WTC11 (cell line): ENCODE data around the gene KDM4B. TPM values are rescaled to one million over a fixed set of nuclear protein-coding genes. Genes with fewer than 3 reads are reported as not detected.

Source experiments
- ATAC-seq: fragments of 200-7000 bp; cut with Tn5 transposase; 2 replicates; pipeline ENCODE4 v1.10.0; 2021; ENCODE audit warnings: mild to moderate bottlenecking, moderate library complexity
- CTCF ChIA-PET: fragments of 300-600 bp; sonication (Branson Sonifier 250); formaldehyde crosslinking; loops from one replicate; lab custom pipeline; 2021; ENCODE audit warnings: antibody characterized with exemption; lab: Charles Lee
- POLR2A ChIA-PET: fragments of 350-600 bp; sonication (Branson Sonifier 250); formaldehyde crosslinking; loops from one replicate; lab custom pipeline; 2021; ENCODE audit warnings: antibody characterized with exemption; lab: Charles Lee
- DNase-seq: peaks from one replicate; pipeline ENCODE4 v3.0.0; 2021; ENCODE audit warnings: low spot score
- H3K27ac Mint-ChIP-seq: 2 replicates; pipeline ENCODE4 v1.8.0; 2021; ENCODE audit warnings: mixed read lengths
- H3K27me3 Mint-ChIP-seq: 2 replicates; pipeline ENCODE4 v1.8.0; 2021; ENCODE audit warnings: low read depth, mild to moderate bottlenecking, moderate library complexity, mixed read lengths
- H3K36me3 Mint-ChIP-seq: 2 replicates; pipeline ENCODE4 v1.8.0; 2021; ENCODE audit warnings: mixed read lengths
- H3K4me1 Mint-ChIP-seq: 2 replicates; pipeline ENCODE4 v1.8.0; 2022; ENCODE audit warnings: mixed read lengths
- H3K4me3 Mint-ChIP-seq: 2 replicates; pipeline ENCODE4 v1.8.0; 2021; ENCODE audit warnings: mild to moderate bottlenecking, moderate library complexity, mixed read lengths
- H3K9me3 Mint-ChIP-seq: 2 replicates; pipeline ENCODE4 v1.8.0; 2021; ENCODE audit warnings: mixed read lengths
- CREB1 ChIP-seq: sonication (generic); formaldehyde crosslinking; IDR thresholded peaks from 2 replicates; pipeline ENCODE4 v1.8.0; 2023; ENCODE audit warnings: mild to moderate bottlenecking, missing genetic modification reagents
- CREM ChIP-seq: sonication (generic); formaldehyde crosslinking; IDR thresholded peaks from 2 replicates; pipeline ENCODE4 v1.8.1; 2022; ENCODE audit warnings: mild to moderate bottlenecking, missing genetic modification reagents, moderate library complexity
- FOXP1 ChIP-seq: sonication (generic); formaldehyde crosslinking; IDR thresholded peaks from 2 replicates; pipeline ENCODE4 v1.8.0; 2022; ENCODE audit warnings: missing genetic modification reagents, mild to moderate bottlenecking, moderate library complexity, borderline replicate concordance
- IRF2 ChIP-seq: sonication (generic); formaldehyde crosslinking; IDR thresholded peaks from 2 replicates; pipeline ENCODE4 v1.8.0; 2022; ENCODE audit warnings: low read depth, missing genetic modification reagents, borderline replicate concordance
- MXD4 ChIP-seq: fragments of 250-450 bp; sonication (Bioruptor Pico); IDR thresholded peaks from 2 replicates; pipeline ENCODE4 v1.8.0; 2021; ENCODE audit warnings: mild to moderate bottlenecking, moderate library complexity, borderline replicate concordance
- OVOL2 ChIP-seq: fragments of 250-450 bp; sonication (Bioruptor Pico); IDR thresholded peaks from 2 replicates; pipeline ENCODE4 v1.9.0; 2021; ENCODE audit warnings: mild to moderate bottlenecking, borderline replicate concordance
- RORB ChIP-seq: fragments of 250-450 bp; sonication (Bioruptor Pico); IDR thresholded peaks from 2 replicates; pipeline ENCODE4 v1.9.0; 2021; ENCODE audit warnings: mild to moderate bottlenecking
- TCF7 ChIP-seq: sonication (generic); formaldehyde crosslinking; IDR thresholded peaks from 2 replicates; pipeline ENCODE4 v1.8.0; 2022; ENCODE audit warnings: mild to moderate bottlenecking, low read depth, missing genetic modification reagents, moderate library complexity
- ZNF138 ChIP-seq: sonication (generic); formaldehyde crosslinking; conservative IDR thresholded peaks from 2 replicates; pipeline ENCODE4 v1.8.1; 2022; ENCODE audit warnings: mild to moderate bottlenecking, moderate library complexity, missing genetic modification reagents
- total RNA-seq: library from RNA; stranded (reverse); gene quantifications from 3 replicates; pipeline ENCODE4 v1.2.3, GENCODE V29; 2021
- TF ChIP-seq, protein P1 (sequence below): fragments of 250-450 bp; sonication (Bioruptor Pico); IDR thresholded peaks from 2 replicates; pipeline ENCODE4 v1.9.0; 2021; ENCODE audit warnings: mild to moderate bottlenecking
- TF ChIP-seq, protein P2 (sequence below): sonication (generic); formaldehyde crosslinking; IDR thresholded peaks from 2 replicates; pipeline ENCODE4 v1.8.0; 2022; ENCODE audit warnings: missing genetic modification reagents

Gene KDM4B
- total RNA-seq, 1 experiment from 2014 or later: 43.2 TPM

DNA sequence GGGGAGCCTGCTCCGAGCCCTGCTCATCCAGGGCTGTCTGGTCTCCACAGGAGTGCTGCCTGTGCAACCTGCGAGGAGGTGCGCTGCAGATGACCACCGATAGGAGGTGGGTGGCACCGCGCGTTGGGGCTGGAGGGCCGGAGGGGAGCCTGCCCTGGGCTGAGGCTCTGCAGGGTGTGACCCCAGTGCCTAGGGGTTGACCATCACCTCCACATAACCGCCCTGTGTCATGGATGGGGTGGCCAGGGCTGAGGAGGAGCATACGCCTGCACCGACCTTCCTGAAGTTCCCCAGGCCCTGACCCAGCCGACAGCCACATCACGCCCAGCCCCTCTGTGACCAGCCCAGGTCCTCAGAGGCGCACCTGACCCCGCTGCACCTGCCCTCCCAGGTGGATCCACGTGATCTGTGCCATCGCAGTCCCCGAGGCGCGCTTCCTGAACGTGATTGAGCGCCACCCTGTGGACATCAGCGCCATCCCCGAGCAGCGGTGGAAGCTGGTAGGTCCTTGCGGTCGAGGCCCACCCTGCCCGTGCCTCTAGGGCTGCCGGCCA, 168.7 kb downstream of the KDM4B start (continued):
- TF ChIP-seq ZNF138 (CRISPR knock-in tag) (peak; percentile 95), MXD4 (CRISPR knock-in tag) (no peak), IRF2 (no peak), TCF7 (CRISPR knock-in tag) (no peak), CREB1 (CRISPR knock-in tag) (0 out of 2 replicates have a peak, but pooled peaks have one; percentile 54)
- TF ChIP-seq, protein P1, sequence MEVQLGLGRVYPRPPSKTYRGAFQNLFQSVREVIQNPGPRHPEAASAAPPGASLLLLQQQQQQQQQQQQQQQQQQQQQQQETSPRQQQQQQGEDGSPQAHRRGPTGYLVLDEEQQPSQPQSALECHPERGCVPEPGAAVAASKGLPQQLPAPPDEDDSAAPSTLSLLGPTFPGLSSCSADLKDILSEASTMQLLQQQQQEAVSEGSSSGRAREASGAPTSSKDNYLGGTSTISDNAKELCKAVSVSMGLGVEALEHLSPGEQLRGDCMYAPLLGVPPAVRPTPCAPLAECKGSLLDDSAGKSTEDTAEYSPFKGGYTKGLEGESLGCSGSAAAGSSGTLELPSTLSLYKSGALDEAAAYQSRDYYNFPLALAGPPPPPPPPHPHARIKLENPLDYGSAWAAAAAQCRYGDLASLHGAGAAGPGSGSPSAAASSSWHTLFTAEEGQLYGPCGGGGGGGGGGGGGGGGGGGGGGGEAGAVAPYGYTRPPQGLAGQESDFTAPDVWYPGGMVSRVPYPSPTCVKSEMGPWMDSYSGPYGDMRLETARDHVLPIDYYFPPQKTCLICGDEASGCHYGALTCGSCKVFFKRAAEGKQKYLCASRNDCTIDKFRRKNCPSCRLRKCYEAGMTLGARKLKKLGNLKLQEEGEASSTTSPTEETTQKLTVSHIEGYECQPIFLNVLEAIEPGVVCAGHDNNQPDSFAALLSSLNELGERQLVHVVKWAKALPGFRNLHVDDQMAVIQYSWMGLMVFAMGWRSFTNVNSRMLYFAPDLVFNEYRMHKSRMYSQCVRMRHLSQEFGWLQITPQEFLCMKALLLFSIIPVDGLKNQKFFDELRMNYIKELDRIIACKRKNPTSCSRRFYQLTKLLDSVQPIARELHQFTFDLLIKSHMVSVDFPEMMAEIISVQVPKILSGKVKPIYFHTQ (CRISPR knock-in tag): no peak
- TF ChIP-seq, protein P2, sequence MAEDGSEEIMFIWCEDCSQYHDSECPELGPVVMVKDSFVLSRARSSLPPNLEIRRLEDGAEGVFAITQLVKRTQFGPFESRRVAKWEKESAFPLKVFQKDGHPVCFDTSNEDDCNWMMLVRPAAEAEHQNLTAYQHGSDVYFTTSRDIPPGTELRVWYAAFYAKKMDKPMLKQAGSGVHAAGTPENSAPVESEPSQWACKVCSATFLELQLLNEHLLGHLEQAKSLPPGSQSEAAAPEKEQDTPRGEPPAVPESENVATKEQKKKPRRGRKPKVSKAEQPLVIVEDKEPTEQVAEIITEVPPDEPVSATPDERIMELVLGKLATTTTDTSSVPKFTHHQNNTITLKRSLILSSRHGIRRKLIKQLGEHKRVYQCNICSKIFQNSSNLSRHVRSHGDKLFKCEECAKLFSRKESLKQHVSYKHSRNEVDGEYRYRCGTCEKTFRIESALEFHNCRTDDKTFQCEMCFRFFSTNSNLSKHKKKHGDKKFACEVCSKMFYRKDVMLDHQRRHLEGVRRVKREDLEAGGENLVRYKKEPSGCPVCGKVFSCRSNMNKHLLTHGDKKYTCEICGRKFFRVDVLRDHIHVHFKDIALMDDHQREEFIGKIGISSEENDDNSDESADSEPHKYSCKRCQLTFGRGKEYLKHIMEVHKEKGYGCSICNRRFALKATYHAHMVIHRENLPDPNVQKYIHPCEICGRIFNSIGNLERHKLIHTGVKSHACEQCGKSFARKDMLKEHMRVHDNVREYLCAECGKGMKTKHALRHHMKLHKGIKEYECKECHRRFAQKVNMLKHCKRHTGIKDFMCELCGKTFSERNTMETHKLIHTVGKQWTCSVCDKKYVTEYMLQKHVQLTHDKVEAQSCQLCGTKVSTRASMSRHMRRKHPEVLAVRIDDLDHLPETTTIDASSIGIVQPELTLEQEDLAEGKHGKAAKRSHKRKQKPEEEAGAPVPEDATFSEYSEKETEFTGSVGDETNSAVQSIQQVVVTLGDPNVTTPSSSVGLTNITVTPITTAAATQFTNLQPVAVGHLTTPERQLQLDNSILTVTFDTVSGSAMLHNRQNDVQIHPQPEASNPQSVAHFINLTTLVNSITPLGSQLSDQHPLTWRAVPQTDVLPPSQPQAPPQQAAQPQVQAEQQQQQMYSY (CRISPR knock-in tag): 0 out of 2 replicates have a peak, but pooled peaks have one; percentile 11

DNA sequence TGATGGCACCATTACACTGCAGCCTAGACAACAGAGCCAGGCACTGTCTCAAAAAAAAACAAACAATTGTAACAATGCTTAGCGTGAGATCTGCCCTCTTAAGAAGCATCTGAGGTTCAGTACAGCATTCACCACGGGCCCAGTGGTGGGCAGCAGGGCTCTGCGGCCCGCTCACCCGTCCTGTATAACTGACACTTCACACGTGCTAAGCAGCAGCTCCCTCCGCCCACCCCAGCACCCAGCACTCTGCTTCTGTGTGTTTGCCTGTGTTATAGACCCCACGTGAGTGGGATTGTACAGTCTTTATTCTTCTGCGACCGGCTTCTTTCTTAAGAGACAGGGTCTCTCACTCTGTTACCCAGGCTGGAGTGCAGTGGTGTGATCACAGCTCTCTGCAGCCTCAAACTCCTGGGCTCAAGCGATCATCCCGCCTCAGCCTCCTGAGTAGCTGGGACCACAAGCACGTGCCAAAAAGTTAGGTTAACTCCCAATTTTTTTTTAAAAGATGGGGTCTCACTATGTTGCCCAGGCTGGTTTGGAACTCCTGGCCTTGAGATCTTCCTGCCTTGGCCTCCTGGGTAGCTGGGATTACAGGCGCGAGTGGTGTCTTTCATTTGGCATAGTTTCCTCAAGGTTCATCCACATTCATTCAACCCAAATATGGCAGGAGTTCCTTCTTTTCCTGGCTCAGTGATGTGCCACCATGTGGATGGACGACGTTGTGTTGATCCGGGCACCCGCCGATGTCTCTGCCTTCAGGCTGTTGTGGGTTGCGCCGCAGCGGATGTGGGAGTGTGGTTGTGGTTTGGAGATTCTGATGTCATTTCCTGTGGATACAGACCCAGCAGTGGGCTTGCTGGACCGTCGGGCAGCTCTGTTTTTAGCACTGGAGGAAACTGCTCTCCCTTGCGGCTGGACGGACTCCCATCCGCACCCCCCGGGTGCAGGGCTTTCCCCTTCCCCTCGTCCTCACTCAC, 170.0 kb downstream of the KDM4B start:
- Mint-ChIP-seq H3K4me1 (no peaks in the 10 kb centered on the region), H3K36me3 (peaks cover 22% of the 10 kb centered on the region), H3K27ac (no peak overlapping the region), H3K9me3 (no peaks in the 10 kb centered on the region), H3K4me3 (no peak overlapping the region), H3K27me3 (no peaks in the 10 kb centered on the region)
- ChIA-PET CTCF (interaction anchor here (0.5 to 5.2 kb wide), 20 partner anchors 8 to 329 kb away, joined by 3 to 46 read pairs (median 4); no protein-coding TSS in a partner anchor), POLR2A (no interaction called here)
- DNase-seq (no peak), ATAC-seq (no peak)
- no peak for TF ChIP-seq FOXP1 (CRISPR knock-in tag)
- TF ChIP-seq CREM (CRISPR knock-in tag): no peak
- TF ChIP-seq, protein P2 (CRISPR knock-in tag): no peak
- TF ChIP-seq OVOL2: no peak
- no peak for TF ChIP-seq RORB (CRISPR knock-in tag)
